ENCODE measurements around the gene STH. TPM values are rescaled to one million over a fixed set of nuclear protein-coding genes. Genes with fewer than 3 reads are reported as not detected.

Gene STH
- total and polyA plus RNA-seq, 7 donors: 0.25 to 2.0 (median 0.26) TPM; not detected in 4

- no peaks in the 10 kb centered on the region for H3K9me3 ChIP-seq
- no peaks in the 10 kb centered on the region for H3K27me3 ChIP-seq (ENCODE audit: insufficient read depth in 3 of 3, low read length in 2 of 3)
- H3K4me3 ChIP-seq: no peak overlapping the region
- intact Hi-C loops (cut with DNase I): no loop called here
- H3K27ac ChIP-seq: no peak overlapping the region
- H3K36me3 ChIP-seq (ENCODE audit: insufficient read depth in 1 of 2, low read depth in 1 of 2): peaks cover 0 to 79% of the 10 kb centered on the region in 2 donors
- DNase-seq (no peak), ATAC-seq (no peak)
- no peak for TF ChIP-seq CTCF (IDR thresholded peaks at IDR 0.05)
- 77 to 87% (median 86%) methylated on average over 3 of the region's 3 CpGs for WGBS, 3 donors
- no peaks in the 10 kb centered on the region for H3K4me1 ChIP-seq
Observed at GRCh38 chr17:45989759-45990158, 9.3 kb upstream of the STH start.

GRCh38 chr17:45990886-45991285 lies 8.2 kb upstream of the STH start:
- no peak for DNase-seq

GRCh38 chr17:45991341-45991740 lies 7.7 kb upstream of the STH start:
- intact Hi-C loops (cut with DNase I): no loop called here
- Histone ChIP-seq H3K9me3 (no peaks in the 10 kb centered on the region), H3K27me3 (ENCODE audit: insufficient read depth in 3 of 3, low read length in 2 of 3) (no peaks in the 10 kb centered on the region), H3K27ac (no peak overlapping the region), H3K4me1 (no peaks in the 10 kb centered on the region), H3K36me3 (ENCODE audit: insufficient read depth in 1 of 2, low read depth in 1 of 2) (peaks cover 0 to 84% of the 10 kb centered on the region in 2 donors), H3K4me3 (no peak overlapping the region)
- ATAC-seq (no peak), DNase-seq (no peak)
- WGBS, 3 donors: 83 to 87% (median 84%) methylated on average over 10 of the region's 10 CpGs
- TF ChIP-seq CTCF (IDR thresholded peaks at IDR 0.05): no peak

More at GRCh38 chr17:45990886-45991285, 8.2 kb upstream of the STH start:
- WGBS, 3 donors: 81 to 89% (median 85%) methylated on average over 6 of the region's 6 CpGs
- Histone ChIP-seq H3K36me3 (ENCODE audit: insufficient read depth in 1 of 2, low read depth in 1 of 2) (peaks cover 0 to 81% of the 10 kb centered on the region in 2 donors), H3K9me3 (no peaks in the 10 kb centered on the region), H3K27me3 (ENCODE audit: insufficient read depth in 3 of 3, low read length in 2 of 3) (no peaks in the 10 kb centered on the region), H3K4me1 (no peaks in the 10 kb centered on the region), H3K27ac (no peak overlapping the region), H3K4me3 (no peak overlapping the region)
- ATAC-seq: no peak
- no peak for TF ChIP-seq CTCF (IDR thresholded peaks at IDR 0.05)
- intact Hi-C loops (cut with DNase I): no loop called here

- peaks cover 0 to 84% of the 10 kb centered on the region in 2 donors for H3K36me3 ChIP-seq (ENCODE audit: insufficient read depth in 1 of 2, low read depth in 1 of 2)
- no peak overlapping the region for H3K27ac ChIP-seq
- no peak for ATAC-seq
- intact Hi-C loops (cut with DNase I): no loop called here
- no peak for TF ChIP-seq CTCF (IDR thresholded peaks at IDR 0.05)
- no peaks in the 10 kb centered on the region for H3K9me3 ChIP-seq
- no peaks in the 10 kb centered on the region for H3K27me3 ChIP-seq (ENCODE audit: insufficient read depth in 3 of 3, low read length in 2 of 3)
- H3K4me3 ChIP-seq: no peak overlapping the region
- DNase-seq: no peak
- no peaks in the 10 kb centered on the region for H3K4me1 ChIP-seq
- WGBS, 3 donors: 54 to 56% (median 55%) methylated on average over 6 of the region's 6 CpGs
Observed at GRCh38 chr17:45992175-45992574, 6.9 kb upstream of the STH start.

- 54 to 75% (median 58%) methylated on average over 10 of the region's 10 CpGs for WGBS, 3 donors
- H3K27me3 ChIP-seq (ENCODE audit: insufficient read depth in 3 of 3, low read length in 2 of 3): no peaks in the 10 kb centered on the region
- no peaks in the 10 kb centered on the region for H3K9me3 ChIP-seq
- no peak overlapping the region for H3K4me3 ChIP-seq
- intact Hi-C loops (cut with DNase I): no loop called here
- no peak overlapping the region for H3K27ac ChIP-seq
- no peaks in the 10 kb centered on the region for H3K4me1 ChIP-seq
- DNase-seq (no peak), ATAC-seq (peak in 1 of 4 donors; percentile 45)
- TF ChIP-seq CTCF (IDR thresholded peaks at IDR 0.05): no peak
- peaks cover 0 to 84% of the 10 kb centered on the region in 2 donors for H3K36me3 ChIP-seq (ENCODE audit: insufficient read depth in 1 of 2, low read depth in 1 of 2)
Observed at GRCh38 chr17:45992904-45993303, 6.1 kb upstream of the STH start.

All from psoas muscle (tissue), 8 donors.